SU-DHL-6 (cell line): ENCODE results near the gene NEK6.

Source experiments
- CTCF ChIP-seq: fragments of 200-600 bp; sonication (generic); IDR thresholded peaks from one replicate; pipeline ENCODE4 v1.5.1; 2017; ENCODE audit warnings: antibody characterized with exemption, mild to moderate bottlenecking, low read length, moderate library complexity; ENCODE audit not compliant: insufficient read depth, poor library complexity, severe bottlenecking
- EZH2phosphoT487 ChIP-seq: fragments of 200-600 bp; sonication (generic), shearing (Covaris generic); conservative IDR thresholded peaks from 2 replicates; pipeline ENCODE4 v1.6.1; 2018; ENCODE audit warnings: mild to moderate bottlenecking, antibody characterized with exemption, low read length, moderate library complexity, mixed read lengths

GRCh38 chr9:124290053-124290591, 32.4 kb downstream of the NEK6 start:
- TF ChIP-seq CTCF (no peak), EZH2phosphoT487 (no peak)
